RWPE2 (cell line): ENCODE results near the gene APOB.
"Not testable (repeated sequence)": the region's sequence is repeated elsewhere in the genome, so short reads cannot be mapped to it uniquely, and the experiment has no call there.

ENCODE experiments used
- ATAC-seq: fragments of 200-7000 bp; cut with Tn5 transposase; 3 replicates; pipeline ENCODE4 v1.9.1; 2021; ENCODE audit warnings: low read depth
- DNase-seq: peaks from one replicate; pipeline ENCODE4 v3.0.0-alpha.2; 2020; ENCODE audit warnings: low spot score
- H3K27ac ChIP-seq: fragments of 450-650 bp; 2 replicates; pipeline ENCODE4 v1.5.1; 2017; ENCODE audit warnings: mild to moderate bottlenecking; ENCODE audit not compliant: poor library complexity, severe bottlenecking
- H3K27me3 ChIP-seq: fragments of 250-450 bp; sonication (Bioruptor Pico); 2 replicates; pipeline ENCODE4 v1.5.1; 2021; ENCODE audit warnings: mild to moderate bottlenecking, moderate library complexity; ENCODE audit not compliant: insufficient read depth, poor library complexity, severe bottlenecking
- H3K36me3 ChIP-seq: fragments of 250-450 bp; sonication (Bioruptor Pico); 2 replicates; pipeline ENCODE4 v1.5.1; 2020; ENCODE audit warnings: low read depth, mild to moderate bottlenecking, moderate library complexity
- H3K4me1 ChIP-seq: fragments of 250-450 bp; sonication (Bioruptor Pico); 2 replicates; pipeline ENCODE4 v1.5.1; 2021; ENCODE audit warnings: mild to moderate bottlenecking, moderate library complexity; ENCODE audit not compliant: insufficient read depth, poor library complexity, severe bottlenecking
- H3K4me3 ChIP-seq: fragments of 250-450 bp; sonication (Bioruptor Pico); 2 replicates; pipeline ENCODE4 v1.5.1; 2021; ENCODE audit warnings: mild to moderate bottlenecking, moderate library complexity; ENCODE audit not compliant: severe bottlenecking
- H3K9me3 ChIP-seq: fragments of 250-450 bp; sonication (Bioruptor Pico); 2 replicates; pipeline ENCODE4 v1.5.1; 2021; ENCODE audit warnings: mild to moderate bottlenecking, moderate library complexity; ENCODE audit not compliant: severe bottlenecking
- CTCF ChIP-seq: fragments of 450-650 bp; IDR thresholded peaks from one replicate; pipeline ENCODE4 v1.5.1; 2017; ENCODE audit warnings: mild to moderate bottlenecking, moderate library complexity; ENCODE audit not compliant: poor library complexity, severe bottlenecking

Gene APOB

GRCh38 chr2:21033237-21034155 lies 10.4 kb downstream of the APOB start:
- ATAC-seq = no peak
- no peak for DNase-seq
- no peaks in the 10 kb centered on the region for H3K9me3 ChIP-seq
- no peak overlapping the region for H3K27ac ChIP-seq
- no peak for TF ChIP-seq CTCF
- H3K36me3 ChIP-seq = no peaks in the 10 kb centered on the region
- no peaks in the 10 kb centered on the region for H3K4me1 ChIP-seq
- H3K4me3 ChIP-seq = no peak overlapping the region
- no peaks in the 10 kb centered on the region for H3K27me3 ChIP-seq

GRCh38 chr2:21032338-21033236 lies 11.3 kb downstream of the APOB start:
- H3K4me3 ChIP-seq = no peak overlapping the region

DNA sequence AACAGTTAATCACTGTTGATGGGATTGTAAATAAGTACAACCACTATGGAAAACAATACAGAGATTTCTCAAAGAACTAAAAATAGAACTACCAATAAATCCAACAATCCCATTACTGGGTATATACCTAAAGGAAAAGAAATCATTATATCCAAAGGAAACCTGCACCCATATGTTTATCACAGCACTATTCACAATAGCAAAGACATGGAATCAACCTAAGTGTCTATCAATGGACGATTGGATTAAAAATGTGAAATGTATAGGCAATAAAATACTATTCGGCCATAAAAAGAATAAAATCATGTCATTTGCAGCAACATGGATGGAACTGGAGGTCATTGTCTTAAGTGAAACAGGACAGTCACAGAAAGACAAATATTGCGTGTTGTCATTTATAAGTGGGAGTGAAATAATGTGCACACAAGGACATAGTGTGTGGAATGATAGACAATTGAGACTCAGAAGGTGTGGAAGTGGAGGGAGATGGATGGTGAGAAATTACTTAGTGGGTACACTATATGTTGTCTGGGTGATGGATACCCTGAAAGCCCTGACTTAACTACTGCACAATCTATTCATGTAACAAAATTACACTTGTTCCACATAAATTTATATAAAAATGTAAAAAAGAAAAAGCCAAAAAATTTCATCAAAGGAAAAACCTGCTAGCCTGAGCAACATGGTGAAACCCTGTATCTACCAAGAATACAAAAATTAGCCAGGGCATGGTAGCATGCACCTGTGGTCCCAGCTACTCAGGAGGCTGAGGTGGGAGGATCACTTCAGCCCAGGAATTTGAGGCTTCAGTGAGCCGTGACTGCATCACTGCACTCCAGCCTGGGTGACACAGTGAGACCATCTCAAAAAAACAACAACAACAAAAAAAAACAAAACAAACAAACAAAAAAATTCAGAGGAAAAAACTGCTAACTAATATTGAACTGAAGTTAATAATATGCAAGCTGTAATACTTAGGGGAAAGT lies 12.6 kb downstream of the APOB start:
- no peak overlapping the region for H3K27ac ChIP-seq
- H3K4me1 ChIP-seq = no peaks in the 10 kb centered on the region
- DNase-seq = no peak
- no peak overlapping the region for H3K4me3 ChIP-seq
- H3K27me3 ChIP-seq = no peaks in the 10 kb centered on the region
- no peaks in the 10 kb centered on the region for H3K9me3 ChIP-seq
- no peaks in the 10 kb centered on the region for H3K36me3 ChIP-seq
- TF ChIP-seq CTCF = no peak
- ATAC-seq = no peak

More at GRCh38 chr2:21032338-21033236, 11.3 kb downstream of the APOB start:
- no peaks in the 10 kb centered on the region for H3K4me1 ChIP-seq
- H3K36me3 ChIP-seq = no peaks in the 10 kb centered on the region
- no peaks in the 10 kb centered on the region for H3K27me3 ChIP-seq
- TF ChIP-seq CTCF = no peak
- DNase-seq = no peak
- ATAC-seq = no peak
- no peak overlapping the region for H3K27ac ChIP-seq
- H3K9me3 ChIP-seq = no peaks in the 10 kb centered on the region

- no peak overlapping the region for H3K27ac ChIP-seq
- H3K9me3 ChIP-seq = no peaks in the 10 kb centered on the region
- H3K27me3 ChIP-seq = no peaks in the 10 kb centered on the region
- DNase-seq (no peak), ATAC-seq (no peak)
- H3K4me3 ChIP-seq = no peak overlapping the region
- H3K36me3 ChIP-seq = no peaks in the 10 kb centered on the region
- no peaks in the 10 kb centered on the region for H3K4me1 ChIP-seq
- no peak for TF ChIP-seq CTCF
Measured at GRCh38 chr2:21029519-21029918, 14.4 kb downstream of the APOB start.

DNA sequence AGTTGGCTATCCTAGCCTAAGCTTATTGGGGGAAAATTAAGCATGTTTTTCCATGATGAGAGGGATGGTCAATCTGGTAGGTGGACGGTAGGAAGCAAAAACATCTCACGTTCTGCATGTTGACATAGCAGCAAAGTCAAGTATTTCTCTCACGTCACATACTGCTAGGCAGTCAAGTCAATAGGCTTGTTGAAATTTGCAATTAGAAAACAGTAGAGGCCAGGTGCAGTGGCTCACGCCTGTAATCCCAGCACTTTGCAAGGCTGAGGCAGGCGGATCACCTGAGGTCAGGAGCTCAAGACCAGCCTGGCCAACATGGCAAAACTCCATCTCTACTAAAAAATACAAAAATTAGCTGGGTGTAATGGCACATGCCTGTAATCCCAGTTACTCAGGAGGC lies 14.9 kb downstream of the APOB start:
- ATAC-seq, DNase-seq: not testable (repeated sequence)

More for the DNA sequence above, 14.9 kb downstream of the APOB start:
- H3K36me3 ChIP-seq, H3K27me3 ChIP-seq, H3K27ac ChIP-seq, H3K4me1 ChIP-seq, H3K4me3 ChIP-seq, H3K9me3 ChIP-seq: not testable (repeated sequence)
